ENCODE data around the gene CPSF2. TPM values are rescaled to one million over a fixed set of nuclear protein-coding genes. Genes with fewer than 3 reads are reported as not detected.
A peak's percentile ranks its signal among the peaks of the same experiment; 100 is the strongest.

CPSF2 gene
- total and polyA plus RNA-seq, 8 donors: 5.5 to 36.6 (median 8.0) TPM

DNA sequence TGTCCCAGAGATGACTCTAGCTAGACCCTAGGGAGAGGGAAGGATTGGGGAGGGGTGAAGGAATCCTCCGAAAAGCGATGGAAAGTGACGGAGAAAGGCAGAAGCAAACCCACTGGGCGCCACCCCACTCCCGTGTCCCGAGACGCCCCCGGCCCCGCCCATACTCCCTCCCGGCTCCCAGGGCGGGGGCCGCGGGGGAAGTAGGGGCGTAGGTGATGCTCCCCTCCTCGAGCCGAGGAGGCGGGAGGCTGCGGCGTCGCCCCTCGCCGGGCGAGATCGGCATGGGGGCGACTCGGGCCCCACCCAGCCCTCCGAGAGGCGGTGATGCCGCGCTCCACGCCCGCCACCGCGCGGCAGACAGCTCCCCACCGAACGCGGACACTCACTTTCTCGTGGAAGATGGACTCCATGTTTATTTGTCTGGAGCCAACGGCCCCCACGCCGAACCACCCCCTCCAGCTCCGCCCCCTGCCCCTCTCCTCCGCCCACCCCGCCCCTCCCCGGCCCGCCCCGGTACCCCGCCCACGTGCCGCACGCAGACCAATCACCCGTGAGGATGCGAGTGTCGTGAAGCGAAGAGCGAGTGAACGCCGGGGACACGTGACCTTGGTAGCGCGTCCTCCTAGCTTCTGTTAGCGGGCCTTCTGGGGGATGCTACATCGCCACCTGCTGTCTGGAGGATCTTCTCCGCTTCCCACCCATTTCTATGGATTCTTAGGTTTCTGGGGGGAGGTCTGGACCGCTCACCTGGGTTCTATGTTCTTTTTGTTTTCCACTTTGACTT lies 15.4 kb upstream of the CPSF2 start, which contains the start of gene ATXN3:
Gene ATXN3 (minus strand): TSS at position 440 of the 784 bp plus-strand sequence. CDS start 30 bp downstream, at position 410.
- 0 to 2% (median 0%) methylated on average over 22 to 66 of the region's 66 CpGs for WGBS, 5 donors
- no peaks in the 10 kb centered on the region for H3K9me3 ChIP-seq
- peak within 1 kb of the TSS; percentile 93 to 98 (median 96) for H3K4me3 ChIP-seq
- peaks cover 15 to 49% (median 41%) of the 10 kb centered on the region in 4 donors for H3K4me1 ChIP-seq
- DNase-seq: peak; percentile 97 to 99
- H3K27me3 ChIP-seq: no peaks in the 10 kb centered on the region
- no peaks in the 10 kb centered on the region for H3K36me3 ChIP-seq
- intact Hi-C loops (cut with DNase I; ENCODE audit: low total_unique reads): no loop called here
- peak within 1 kb of the TSS; percentile 95 to 98 (median 96) for H3K27ac ChIP-seq
- TF ChIP-seq POLR2AphosphoS5 (IDR thresholded peaks at IDR 0.05) (peak; percentile 32 to 83 (median 70)), EP300 (IDR thresholded peaks at IDR 0.05) (no peak)
- TF ChIP-seq, protein P1, sequence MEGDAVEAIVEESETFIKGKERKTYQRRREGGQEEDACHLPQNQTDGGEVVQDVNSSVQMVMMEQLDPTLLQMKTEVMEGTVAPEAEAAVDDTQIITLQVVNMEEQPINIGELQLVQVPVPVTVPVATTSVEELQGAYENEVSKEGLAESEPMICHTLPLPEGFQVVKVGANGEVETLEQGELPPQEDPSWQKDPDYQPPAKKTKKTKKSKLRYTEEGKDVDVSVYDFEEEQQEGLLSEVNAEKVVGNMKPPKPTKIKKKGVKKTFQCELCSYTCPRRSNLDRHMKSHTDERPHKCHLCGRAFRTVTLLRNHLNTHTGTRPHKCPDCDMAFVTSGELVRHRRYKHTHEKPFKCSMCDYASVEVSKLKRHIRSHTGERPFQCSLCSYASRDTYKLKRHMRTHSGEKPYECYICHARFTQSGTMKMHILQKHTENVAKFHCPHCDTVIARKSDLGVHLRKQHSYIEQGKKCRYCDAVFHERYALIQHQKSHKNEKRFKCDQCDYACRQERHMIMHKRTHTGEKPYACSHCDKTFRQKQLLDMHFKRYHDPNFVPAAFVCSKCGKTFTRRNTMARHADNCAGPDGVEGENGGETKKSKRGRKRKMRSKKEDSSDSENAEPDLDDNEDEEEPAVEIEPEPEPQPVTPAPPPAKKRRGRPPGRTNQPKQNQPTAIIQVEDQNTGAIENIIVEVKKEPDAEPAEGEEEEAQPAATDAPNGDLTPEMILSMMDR (IDR thresholded peaks at IDR 0.05): peak in 5 of 7 experiments; percentile 35 to 76 (median 68)

DNA sequence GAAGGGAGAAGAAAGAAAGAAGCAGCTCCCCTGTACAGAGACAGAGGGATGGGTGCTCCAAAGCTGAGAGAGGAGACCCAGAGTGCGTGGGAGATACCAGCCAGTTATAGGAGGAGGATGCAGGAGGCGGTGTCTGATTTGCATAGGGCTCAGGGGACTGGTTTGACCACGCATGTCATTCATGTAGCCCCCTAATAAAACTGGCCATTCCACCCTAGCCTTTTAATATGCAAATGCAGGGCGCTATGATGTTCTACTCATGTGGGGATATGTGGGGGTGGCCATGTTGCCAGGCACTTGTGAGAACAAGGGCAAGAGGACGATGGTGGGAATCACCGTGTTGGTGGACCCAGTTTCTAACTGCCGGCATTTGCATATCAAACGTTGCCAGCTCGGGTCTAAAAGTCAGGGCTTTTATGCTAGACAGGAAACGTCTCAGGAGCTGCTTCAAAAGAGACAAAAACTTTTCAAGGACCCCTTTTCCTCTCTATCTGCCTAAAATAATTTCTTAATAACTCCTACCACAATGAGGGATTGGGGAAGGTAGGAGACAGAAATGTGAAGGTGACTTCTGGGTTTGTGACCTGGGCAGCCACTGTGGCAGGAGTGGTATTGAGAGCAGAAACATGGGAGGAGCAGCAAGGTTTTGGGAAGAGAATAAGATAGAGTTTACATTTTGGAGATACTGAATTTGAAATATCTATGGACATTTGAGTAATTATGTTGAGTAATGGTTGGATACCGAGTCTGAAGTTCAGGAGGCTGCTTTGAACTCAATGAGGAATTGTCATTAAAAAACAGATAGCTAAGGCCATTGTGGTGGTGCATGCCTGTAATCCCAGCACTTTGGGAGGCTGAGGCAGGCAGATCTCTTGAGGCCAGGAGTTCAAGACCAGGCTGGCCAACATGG lies 13.2 kb upstream of the CPSF2 start:
- Histone ChIP-seq H3K4me1 (peaks cover 9 to 27% (median 23%) of the 10 kb centered on the region in 4 donors), H3K27ac (no peak overlapping the region), H3K9me3 (no peaks in the 10 kb centered on the region), H3K4me3 (no peak overlapping the region), H3K27me3 (no peaks in the 10 kb centered on the region), H3K36me3 (no peaks in the 10 kb centered on the region)
- TF ChIP-seq, protein P1 (IDR thresholded peaks at IDR 0.05): no peak
- TF ChIP-seq POLR2AphosphoS5 (IDR thresholded peaks at IDR 0.05): no peak
- TF ChIP-seq POLR2A (IDR thresholded peaks at IDR 0.05): no peak
- TF ChIP-seq EP300 (IDR thresholded peaks at IDR 0.05): no peak
- no peak for DNase-seq
- WGBS, 5 donors: 21 to 32% (median 23%) methylated on average over 11 of the region's 11 CpGs
- intact Hi-C loops (cut with DNase I; ENCODE audit: low total_unique reads): no loop called here

DNA sequence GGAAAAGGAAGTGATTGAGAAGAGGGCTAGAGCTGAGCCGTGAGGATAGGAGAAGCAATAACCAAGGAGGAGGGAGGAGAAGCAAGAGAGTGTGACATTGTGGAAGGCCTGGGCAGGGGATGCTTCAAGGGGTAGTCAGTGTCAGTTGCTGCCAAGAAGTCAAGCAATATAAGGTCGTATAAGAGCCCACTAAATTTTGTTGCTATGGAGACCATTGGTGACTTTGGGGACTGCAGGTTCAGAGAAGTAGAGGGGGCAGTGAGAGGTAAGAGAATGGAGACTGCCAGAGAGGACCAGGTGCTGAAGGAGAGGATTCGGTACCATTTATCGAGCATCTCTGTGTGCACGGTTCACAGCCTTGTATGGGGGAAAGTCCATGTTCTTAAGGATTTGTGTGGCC lies 12.3 kb upstream of the CPSF2 start:
- WGBS, 5 donors: 70 to 87% (median 84%) methylated on average over 5 of the region's 5 CpGs
- peaks cover 0 to under 1% (median 0%) of the 10 kb centered on the region in 4 donors for H3K36me3 ChIP-seq
- no peak for TF ChIP-seq POLR2AphosphoS5 (IDR thresholded peaks at IDR 0.05)
- TF ChIP-seq POLR2A (IDR thresholded peaks at IDR 0.05): no peak
- no peak for TF ChIP-seq EP300 (IDR thresholded peaks at IDR 0.05)
- TF ChIP-seq, protein P1 (IDR thresholded peaks at IDR 0.05): no peak
- no peaks in the 10 kb centered on the region for H3K27me3 ChIP-seq
- H3K9me3 ChIP-seq: no peaks in the 10 kb centered on the region
- H3K27ac ChIP-seq: no peak overlapping the region
- H3K4me1 ChIP-seq: peaks cover 5 to 18% (median 15%) of the 10 kb centered on the region in 4 donors
- DNase-seq: no peak
- H3K4me3 ChIP-seq: no peak overlapping the region
- intact Hi-C loops (cut with DNase I; ENCODE audit: low total_unique reads): no loop called here

DNA sequence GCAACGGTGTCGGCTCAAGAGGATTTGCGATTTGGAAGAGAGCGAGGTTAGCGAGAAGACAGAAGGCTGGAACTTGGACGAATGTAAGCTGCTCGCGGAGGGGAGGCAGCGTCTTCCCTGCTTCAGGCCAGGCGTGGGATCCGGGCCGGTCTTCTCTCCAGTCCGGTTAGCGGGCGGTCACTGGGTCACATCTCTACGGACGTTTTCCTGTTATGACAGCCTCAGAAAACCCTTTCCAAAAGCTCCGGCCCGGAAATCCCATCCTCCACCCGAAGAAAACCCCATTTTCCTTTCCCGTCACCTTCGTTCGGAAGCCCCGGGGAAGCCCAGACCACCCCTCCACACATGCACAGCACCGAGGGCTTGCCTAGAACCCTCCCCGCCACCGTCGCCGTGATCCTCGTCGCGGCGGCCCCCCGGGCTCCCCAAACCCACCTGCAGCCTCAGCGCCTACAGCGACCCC lies 531 bp upstream of the CPSF2 start:
- H3K4me3 ChIP-seq: peak overlapping the region; percentile 82 to 93 (median 89)
- peak in 1 of 2 donors; percentile 39 for DNase-seq
- H3K4me1 ChIP-seq: peaks cover 26 to 75% (median 47%) of the 10 kb centered on the region in 4 donors
- H3K9me3 ChIP-seq: no peaks in the 10 kb centered on the region
- 0 to 1% (median 1%) methylated on average over 34 to 36 of the region's 36 CpGs for WGBS, 5 donors
- TF ChIP-seq, protein P1 (IDR thresholded peaks at IDR 0.05): no peak
- intact Hi-C loops (cut with DNase I; ENCODE audit: low total_unique reads): no loop called here
- peak overlapping the region; percentile 92 to 98 (median 94) for H3K27ac ChIP-seq
- H3K36me3 ChIP-seq: peaks cover 0 to 36% (median 25%) of the 10 kb centered on the region in 4 donors
- no peaks in the 10 kb centered on the region for H3K27me3 ChIP-seq

Measured in stomach (tissue), 9 donors.